H1 (cell line): ENCODE data around the gene MPP4. TPM values are rescaled to one million over a fixed set of nuclear protein-coding genes. Genes with fewer than 3 reads are reported as not detected.

Source experiments
- CTCF ChIA-PET: fragments of 300-600 bp; sonication (Branson Sonifier 250); formaldehyde crosslinking; loops from one replicate; lab custom pipeline; 2021; ENCODE audit not compliant: partially characterized antibody; lab: Charles Lee
- POLR2A ChIA-PET: fragments of 300-600 bp; sonication (Branson Sonifier 250); formaldehyde crosslinking; loops from one replicate; lab custom pipeline; 2021; ENCODE audit warnings: inconsistent platforms; ENCODE audit not compliant: partially characterized antibody; lab: Charles Lee
- DNase-seq, 2 experiments: peaks; one replicate each; pipeline versions ENCODE4 v3.0.0 to v3.0.0-alpha.2; 2010 to 2022; ENCODE audit warnings: low spot score in 2 of 2, low read depth in 1 of 2, mixed read lengths in 1 of 2
- FAIRE-seq: peaks from 2 replicates; lab custom pipeline; 2011; peaks lifted over from hg19 to GRCh38; lab: Jason Lieb, UNC
- H2AFZ ChIP-seq: 2 replicates; pipeline ENCODE4 v1.8.1; 2012; ENCODE audit warnings: low read length, inconsistent platforms
- H2AK5ac ChIP-seq: 2 replicates; pipeline ENCODE4 v1.6.1; 2013; ENCODE audit warnings: low read depth, low read length
- H2BK120ac ChIP-seq: replicated peaks from 2 replicates; pipeline ENCODE3; 2013; ENCODE audit warnings: low read depth, low read length, inconsistent platforms
- H2BK12ac ChIP-seq: 2 replicates; pipeline ENCODE4 v1.6.1; 2013; ENCODE audit warnings: low read depth, low read length
- H2BK15ac ChIP-seq: 2 replicates; pipeline ENCODE4 v1.6.1; 2013; ENCODE audit warnings: low read length
- H2BK20ac ChIP-seq: 2 replicates; pipeline ENCODE4 v1.6.1; 2013; ENCODE audit warnings: low read length
- H2BK5ac ChIP-seq: 2 replicates; pipeline ENCODE4 v1.6.1; 2013; ENCODE audit warnings: low read depth, low read length
- H3K14ac ChIP-seq: 2 replicates; pipeline ENCODE4 v1.6.1; 2013; ENCODE audit warnings: inconsistent platforms; ENCODE audit not compliant: insufficient read length
- H3K18ac ChIP-seq: 2 replicates; pipeline ENCODE4 v1.6.1; 2013; ENCODE audit warnings: low read length; ENCODE audit errors: extremely low read depth
- H3K23ac ChIP-seq: 2 replicates; pipeline ENCODE4 v1.6.1; 2013; ENCODE audit warnings: inconsistent platforms; ENCODE audit not compliant: insufficient read length
- H3K23me2 ChIP-seq: 2 replicates; pipeline ENCODE4 v1.6.1; 2013; ENCODE audit warnings: low read depth, low read length
- H3K27ac ChIP-seq: 2 replicates; pipeline ENCODE4 v1.6.1; 2011; ENCODE audit warnings: low read depth, low read length, inconsistent platforms
- H3K27me3 ChIP-seq, 4 experiments: replicated peaks in 1 of 4; 1 replicate in 1 of 4; 2 replicates in 3 of 4; pipeline versions ENCODE4 v1.6.1 to v1.8.1; 2011 to 2013; ENCODE audit warnings: low read length in 3 of 4, mild to moderate bottlenecking in 3 of 4, inconsistent platforms in 2 of 4, mixed read lengths in 2 of 4, moderate library complexity in 1 of 4; ENCODE audit not compliant: control insufficient read depth in 3 of 4, insufficient read depth in 3 of 4; ENCODE audit errors: extremely low read depth in 1 of 4
- H3K36me3 ChIP-seq, 4 experiments: 2 replicates each; pipeline versions ENCODE4 v1.6.1 to v1.8.1; 2011 to 2013; ENCODE audit warnings: mild to moderate bottlenecking in 4 of 4, low read length in 3 of 4, moderate library complexity in 2 of 4, control low read depth in 1 of 4, inconsistent platforms in 1 of 4; ENCODE audit not compliant: insufficient read depth in 4 of 4, control insufficient read depth in 2 of 4
- H3K4ac ChIP-seq: replicated peaks from 2 replicates; pipeline ENCODE3; 2013; ENCODE audit warnings: low read length, low read depth, mixed read lengths, inconsistent platforms; ENCODE audit not compliant: insufficient read length
- H3K4me1 ChIP-seq, 4 experiments: replicated peaks in 1 of 4; 1 replicate in 1 of 4; 2 replicates in 3 of 4; pipeline versions ENCODE4 v1.6.1 to v1.8.1; 2011 to 2013; ENCODE audit warnings: low read length in 3 of 4, inconsistent platforms in 2 of 4, mixed read lengths in 1 of 4; ENCODE audit not compliant: insufficient read depth in 4 of 4, control insufficient read depth in 3 of 4
- H3K4me2 ChIP-seq, 2 experiments: 2 replicates each; pipeline versions ENCODE4 v1.6.1 to v1.8.1; 2011 to 2013; ENCODE audit warnings: low read depth in 2 of 2, low read length in 2 of 2, control low read depth in 1 of 2, inconsistent platforms in 1 of 2, mild to moderate bottlenecking in 1 of 2; ENCODE audit not compliant: insufficient read depth in 1 of 2
- H3K4me3 ChIP-seq, 4 experiments: fragments of 200-600, 300-600 bp in 1 of 4; sonication (generic), shearing (Covaris generic), sonication (Bioruptor Twin) in 1 of 4; 2 replicates each; pipeline versions ENCODE4 v1.5.1 to v1.8.1; 2011 to 2016; ENCODE audit warnings: low read length in 4 of 4, low read depth in 3 of 4, control low read depth in 2 of 4, inconsistent platforms in 2 of 4, mild to moderate bottlenecking in 2 of 4, mixed read lengths in 1 of 4, moderate library complexity in 1 of 4; ENCODE audit not compliant: insufficient read depth in 2 of 4; ENCODE audit errors: extremely low read depth in 1 of 4
- H3K56ac ChIP-seq: replicated peaks from 2 replicates; pipeline ENCODE3; 2013; ENCODE audit warnings: low read depth, mild to moderate bottlenecking, mixed read lengths, low read length, inconsistent platforms; ENCODE audit not compliant: insufficient read length
- H3K79me1 ChIP-seq: 2 replicates; pipeline ENCODE4 v1.6.1; 2013; ENCODE audit warnings: low read depth, low read length, control low read depth
- H3K79me2 ChIP-seq, 2 experiments: 2 replicates each; pipeline versions ENCODE4 v1.6.1 to v1.8.1; 2012 to 2013; ENCODE audit warnings: low read length in 2 of 2, mild to moderate bottlenecking in 2 of 2, inconsistent platforms in 1 of 2; ENCODE audit not compliant: insufficient read depth in 2 of 2, control insufficient read depth in 1 of 2
- H3K9ac ChIP-seq, 4 experiments: replicated peaks in 1 of 4; 1 replicate in 1 of 4; 2 replicates in 3 of 4; pipeline versions ENCODE4 v1.6.1 to v1.8.1; 2011 to 2013; ENCODE audit warnings: low read depth in 3 of 4, low read length in 3 of 4, control low read depth in 2 of 4, mild to moderate bottlenecking in 2 of 4, moderate library complexity in 2 of 4, inconsistent platforms in 1 of 4; ENCODE audit errors: extremely low read depth in 1 of 4
- H3K9me3 ChIP-seq, 2 experiments: 2 replicates each; pipeline versions ENCODE4 v1.6.1 to v1.8.1; 2012 to 2013; ENCODE audit warnings: mild to moderate bottlenecking in 2 of 2, moderate library complexity in 2 of 2, control low read depth in 1 of 2, inconsistent platforms in 1 of 2, low read depth in 1 of 2, low read length in 1 of 2, mixed read lengths in 1 of 2; ENCODE audit not compliant: insufficient read depth in 2 of 2
- H4K20me1 ChIP-seq, 2 experiments: replicated peaks in 1 of 2; 2 replicates each; pipeline versions ENCODE3 to v1.8.1; 2011 to 2013; ENCODE audit warnings: inconsistent platforms in 2 of 2, low read length in 2 of 2, mild to moderate bottlenecking in 1 of 2; ENCODE audit not compliant: insufficient read depth in 2 of 2, control insufficient read depth in 1 of 2
- H4K5ac ChIP-seq: 2 replicates; pipeline ENCODE4 v1.6.1; 2013; ENCODE audit warnings: low read length, low read depth, mixed read lengths, inconsistent platforms; ENCODE audit not compliant: insufficient read length
- H4K8ac ChIP-seq: 2 replicates; pipeline ENCODE4 v1.8.0; 2013; ENCODE audit warnings: mild to moderate bottlenecking, moderate library complexity, low read length, inconsistent platforms; ENCODE audit not compliant: insufficient read depth; ENCODE audit errors: extremely low read depth
- H4K91ac ChIP-seq: replicated peaks from 2 replicates; pipeline ENCODE3; 2013; ENCODE audit warnings: low read length, mixed read lengths, inconsistent platforms; ENCODE audit not compliant: insufficient read length
- CHD2 ChIP-seq: IDR thresholded peaks from 2 replicates; pipeline ENCODE4 v1.6.1; 2012; ENCODE audit warnings: low read length, improper control_type of control experiment
- FOSL1 ChIP-seq: IDR thresholded peaks from 2 replicates; pipeline ENCODE4 v1.6.1; 2011; ENCODE audit warnings: mild to moderate bottlenecking, low read depth, low read length, moderate library complexity; ENCODE audit not compliant: insufficient read depth
- RBBP5 ChIP-seq: IDR thresholded peaks from 2 replicates; pipeline ENCODE4 v1.7.1; 2012; ENCODE audit warnings: low read depth, mild to moderate bottlenecking, inconsistent platforms, low read length, moderate library complexity, borderline replicate concordance
- WGBS, 2 experiments: shearing (Covaris generic) in 1 of 2; methylation state at CpG; one replicate each; pipeline versions ENCODE4 v1.1.6 to v1.1.7; 2013 to 2015; ENCODE audit warnings: low lambda C conversion rate in 2 of 2, mixed read lengths in 2 of 2, inconsistent platforms in 1 of 2, low coverage in 1 of 2, missing lambda C conversion rate in 1 of 2; ENCODE audit not compliant: insufficient replicate concordance in 2 of 2, insufficient coverage in 1 of 2, insufficient read length in 1 of 2; ENCODE audit errors: extremely low coverage in 1 of 2, missing lambda C conversion rate in 1 of 2; 5-methylcytosine and 5-hydroxymethylcytosine counted together
- polyA plus RNA-seq, 7 experiments: library from polyadenylated mRNA; depleted of rRNA in 3 of 7; stranded (reverse) in 5 of 7; unstranded in 2 of 7; fragments of >200 nt in 5 of 7; fragments of 200-250 nt in 2 of 7; gene quantifications; 1 replicate in 5 of 7; 2 replicates in 1 of 7; 4 replicates in 1 of 7; pipeline versions ENCODE4 v1.2.1 to v1.2.3, GENCODE V29; 2011 to 2013; ENCODE audit warnings: missing spikeins in 2 of 7, mixed read lengths in 2 of 7
- total RNA-seq: library from RNA; stranded (reverse); fragmentation: NEBNext Ultra II Directional; extraction: Animal tissue kit (Norgen Biotek cat#: 25700); gene quantifications from 2 replicates; pipeline ENCODE4 v1.2.1, GENCODE V29; 2021

The MPP4 gene
- total and polyA plus RNA-seq, 2 of the 8 experiments (the other 6 are each of a cell fraction or from before 2014, with no cell fraction given), result not detected

DNA sequence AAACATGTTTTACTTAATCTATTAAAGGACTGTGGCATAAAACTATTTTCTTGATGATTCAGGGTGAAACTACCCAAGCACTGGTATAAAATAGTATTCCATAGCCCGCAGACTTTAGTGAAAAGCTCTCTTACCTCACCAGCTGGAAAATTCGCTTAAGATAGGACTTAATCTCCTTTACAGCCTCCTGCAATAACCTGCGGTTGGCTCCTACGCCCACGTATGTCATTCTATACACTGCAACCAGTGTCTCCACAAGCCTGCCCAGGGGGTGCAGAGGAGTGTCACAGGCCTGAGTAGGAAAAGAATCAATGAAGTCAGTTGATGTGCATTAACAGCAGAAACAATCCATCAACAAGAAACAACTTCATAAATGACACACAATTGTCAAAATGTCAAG is 11.3 kb upstream of the MPP4 start:
- Histone ChIP-seq H3K14ac (no peak overlapping the region), H3K36me3 (peaks cover 0 to 42% (median 14%) of the 10 kb centered on the region in 4 experiments; a peak in 6 of 8 replicates), H3K56ac (no peak overlapping the region), H3K4ac (no peak overlapping the region), H3K23ac (no peak overlapping the region), H4K20me1 (no peaks in the 10 kb centered on the region), H2AK5ac (no peak overlapping the region), H2AFZ (no peak overlapping the region), H2BK120ac (no peak overlapping the region), H3K4me1 (no peaks in the 10 kb centered on the region), H3K27me3 (no peaks in the 10 kb centered on the region), H2BK20ac (no peak overlapping the region), H3K23me2 (no peaks in the 10 kb centered on the region), H3K79me1 (no peaks in the 10 kb centered on the region), H3K4me2 (no peak overlapping the region), H3K9me3 (no peaks in the 10 kb centered on the region), H4K8ac (no peak overlapping the region), H3K79me2 (no peaks in the 10 kb centered on the region), H2BK5ac (no peak overlapping the region), H4K91ac (no peak overlapping the region), H3K4me3 (no peak overlapping the region), H2BK15ac (no peak overlapping the region), H3K27ac (no peak overlapping the region), H2BK12ac (no peak overlapping the region), H3K18ac (no peak overlapping the region), H4K5ac (no peak overlapping the region), H3K9ac (no peak overlapping the region)
- ChIA-PET CTCF (interaction anchor here (0.6 to 1.8 kb wide), 7 partner anchors 12 to 741 kb away, joined by 3 to 6 read pairs (median 3); partner anchors contain the start of gene MPP4), POLR2A (no interaction called here)
- TF ChIP-seq RBBP5 (no peak), CHD2 (no peak), FOSL1 (no peak)
- 94% methylated on average over 5 of the region's 5 CpGs; no CpG with 5 or more reads in 1 of the 2 experiments for WGBS, 2 experiments
- DNase-seq, result no peak
- FAIRE-seq, result no peak
